Body of pancreas (tissue), 4 donors: ENCODE data around the gene CARD11.

Experiments used
- POLR2A ChIP-seq, 3 donors: fragments of 450-650 bp; IDR thresholded peaks; one replicate each; pipeline ENCODE4 v1.6.1; 2016; ENCODE audit warnings: antibody characterized with exemption in 3 of 3, mild to moderate bottlenecking in 2 of 3
- TF ChIP-seq, protein P1 (sequence below), 7 experiments: fragments of 450-650 bp in 4 of 7; fragments of 200-600 bp in 3 of 7; sonication (generic) in 3 of 7; IDR thresholded peaks; one replicate each; pipeline ENCODE4 v1.5.1; 2016 to 2019; ENCODE audit warnings: antibody characterized with exemption in 7 of 7

GRCh38 chr7:3037259-3037658 lies 6.4 kb downstream of the CARD11 start:
- TF ChIP-seq, protein P1, sequence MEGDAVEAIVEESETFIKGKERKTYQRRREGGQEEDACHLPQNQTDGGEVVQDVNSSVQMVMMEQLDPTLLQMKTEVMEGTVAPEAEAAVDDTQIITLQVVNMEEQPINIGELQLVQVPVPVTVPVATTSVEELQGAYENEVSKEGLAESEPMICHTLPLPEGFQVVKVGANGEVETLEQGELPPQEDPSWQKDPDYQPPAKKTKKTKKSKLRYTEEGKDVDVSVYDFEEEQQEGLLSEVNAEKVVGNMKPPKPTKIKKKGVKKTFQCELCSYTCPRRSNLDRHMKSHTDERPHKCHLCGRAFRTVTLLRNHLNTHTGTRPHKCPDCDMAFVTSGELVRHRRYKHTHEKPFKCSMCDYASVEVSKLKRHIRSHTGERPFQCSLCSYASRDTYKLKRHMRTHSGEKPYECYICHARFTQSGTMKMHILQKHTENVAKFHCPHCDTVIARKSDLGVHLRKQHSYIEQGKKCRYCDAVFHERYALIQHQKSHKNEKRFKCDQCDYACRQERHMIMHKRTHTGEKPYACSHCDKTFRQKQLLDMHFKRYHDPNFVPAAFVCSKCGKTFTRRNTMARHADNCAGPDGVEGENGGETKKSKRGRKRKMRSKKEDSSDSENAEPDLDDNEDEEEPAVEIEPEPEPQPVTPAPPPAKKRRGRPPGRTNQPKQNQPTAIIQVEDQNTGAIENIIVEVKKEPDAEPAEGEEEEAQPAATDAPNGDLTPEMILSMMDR (IDR thresholded peaks at IDR 0.05), result no peak
- no peak for TF ChIP-seq POLR2A (IDR thresholded peaks at IDR 0.05)
